ENCODE results near the gene TMEM35B. TPM values are rescaled to one million over a fixed set of nuclear protein-coding genes. Genes with fewer than 3 reads are reported as not detected.

The TMEM35B gene
- total RNA-seq, 1 experiment from 2014 or later, result 10.9 TPM

DNA sequence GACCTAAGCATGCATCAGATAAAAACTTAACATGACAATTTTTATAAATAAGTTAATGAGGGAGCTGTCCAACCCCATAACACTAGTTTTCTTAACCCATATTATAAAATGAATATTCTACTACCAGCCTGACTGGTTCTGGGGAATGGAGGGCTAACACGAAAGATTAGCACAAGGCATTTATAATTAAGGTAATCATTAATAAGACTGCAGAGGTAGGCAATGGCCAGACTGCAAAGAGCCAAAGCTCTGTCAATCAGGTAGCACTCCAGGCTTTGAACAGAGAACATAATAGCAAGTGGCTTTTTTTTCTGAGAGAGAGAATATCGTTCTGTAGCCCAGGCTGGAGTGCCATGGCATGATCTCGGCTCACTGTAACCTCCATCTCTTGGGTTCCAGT is 20.6 kb upstream of the TMEM35B start:
- no peaks in the 10 kb centered on the region for H3F3A ChIP-seq (ENCODE audit: low read length, unreplicated experiment)
- H3K9ac ChIP-seq (ENCODE audit: low read length), result no peak overlapping the region
- H3K36me3 ChIP-seq (ENCODE audit: low read depth, low read length), result peaks cover 17% of the 10 kb centered on the region
- H3K4me3 ChIP-seq (ENCODE audit: low read length), result no peak overlapping the region
- no peaks in the 10 kb centered on the region for H3K9me3 ChIP-seq (ENCODE audit: low read length)
- H3K27ac ChIP-seq (ENCODE audit: low read length), result no peak overlapping the region
- no peaks in the 10 kb centered on the region for H3K79me2 ChIP-seq (ENCODE audit: low read length)
- POLR2A ChIA-PET (ENCODE audit: unreplicated experiment), result no interaction called here
- no peaks in the 10 kb centered on the region for H3K27me3 ChIP-seq (ENCODE audit: low read length)
- no peak for TF ChIP-seq EZH2phosphoT487 (IDR thresholded peaks at IDR 0.05; ENCODE audit: borderline replicate concordance, low read length)
- no peak for TF ChIP-seq CTCF (conservative IDR thresholded peaks at IDR 0.05; ENCODE audit: low read depth, low read length)
- TF ChIP-seq EZH2 (IDR thresholded peaks at IDR 0.05; ENCODE audit: low read length, unreplicated experiment), result no peak
- H3K4me2 ChIP-seq (ENCODE audit: low read length), result no peak overlapping the region
- CTCF ChIA-PET, result no interaction called here
- no peak for DNase-seq
- H3K4me1 ChIP-seq (ENCODE audit: insufficient read depth, low read length), result no peaks in the 10 kb centered on the region
- BruUV-seq (replicated peaks), result no TSS peak
- intact Hi-C loops (cut with micrococcal nuclease), result no loop called here
- ATAC-seq, result no peak
- no peaks in the 10 kb centered on the region for H3K9me2 ChIP-seq (replicated peaks; ENCODE audit: low read length)
- H4K20me1 ChIP-seq (ENCODE audit: low read length), result no peaks in the 10 kb centered on the region
- no peak overlapping the region for H2AFZ ChIP-seq (ENCODE audit: low read length)

GRCh38 chr1:35001743-35002142 is 16.6 kb upstream of the TMEM35B start:
- TF ChIP-seq EZH2 (IDR thresholded peaks at IDR 0.05; ENCODE audit: low read length, unreplicated experiment), result no peak
- TF ChIP-seq EZH2phosphoT487 (IDR thresholded peaks at IDR 0.05; ENCODE audit: borderline replicate concordance, low read length), result no peak
- no peak for TF ChIP-seq CTCF (conservative IDR thresholded peaks at IDR 0.05; ENCODE audit: low read depth, low read length)
- CTCF ChIA-PET, result interaction anchor here (0.6 kb wide), 1 partner anchor 233 kb away, joined by 3 read pairs; no protein-coding TSS in a partner anchor
- H3K9me2 ChIP-seq (replicated peaks; ENCODE audit: low read length), result no peaks in the 10 kb centered on the region
- H3K4me1 ChIP-seq (ENCODE audit: insufficient read depth, low read length), result no peaks in the 10 kb centered on the region
- H3K27me3 ChIP-seq (ENCODE audit: low read length), result no peaks in the 10 kb centered on the region
- H3K36me3 ChIP-seq (ENCODE audit: low read depth, low read length), result peaks cover 9% of the 10 kb centered on the region; the same call in 1 of the 2 replicates
- intact Hi-C loops (cut with micrococcal nuclease), result no loop called here
- ATAC-seq (no peak), DNase-seq (no peak)
- no peaks in the 10 kb centered on the region for H3K79me2 ChIP-seq (ENCODE audit: low read length)
- H4K20me1 ChIP-seq (ENCODE audit: low read length), result no peaks in the 10 kb centered on the region
- H3K27ac ChIP-seq (ENCODE audit: low read length), result no peak overlapping the region
- H3K4me3 ChIP-seq (ENCODE audit: low read length), result no peak overlapping the region
- no peak overlapping the region for H2AFZ ChIP-seq (ENCODE audit: low read length)
- H3K4me2 ChIP-seq (ENCODE audit: low read length), result no peak overlapping the region
- H3K9ac ChIP-seq (ENCODE audit: low read length), result no peak overlapping the region
- H3F3A ChIP-seq (ENCODE audit: low read length, unreplicated experiment), result no peaks in the 10 kb centered on the region
- POLR2A ChIA-PET (ENCODE audit: unreplicated experiment), result no interaction called here
- no TSS peak for BruUV-seq (replicated peaks)
- H3K9me3 ChIP-seq (ENCODE audit: low read length), result no peaks in the 10 kb centered on the region

DNA sequence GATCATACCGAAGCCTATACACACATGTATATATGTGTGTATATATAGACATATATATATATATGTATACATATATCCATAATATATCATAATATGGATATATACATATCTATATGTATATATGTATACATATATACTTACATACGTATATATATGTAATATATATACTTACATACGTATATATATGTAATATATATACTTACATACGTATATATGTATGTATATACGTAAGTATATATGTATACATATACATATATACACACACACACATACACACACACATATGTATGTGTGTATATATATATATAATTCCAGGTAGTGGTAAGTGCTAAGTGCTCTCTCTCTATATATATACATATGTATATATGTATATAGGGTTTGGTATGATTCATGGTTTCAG is 9.7 kb upstream of the TMEM35B start:
- no peaks in the 10 kb centered on the region for H3K79me2 ChIP-seq (ENCODE audit: low read length)
- no peaks in the 10 kb centered on the region for H4K20me1 ChIP-seq (ENCODE audit: low read length)
- ChIA-PET POLR2A (ENCODE audit: unreplicated experiment) (no interaction called here), CTCF (no interaction called here)
- intact Hi-C loops (cut with micrococcal nuclease), result no loop called here
- no peaks in the 10 kb centered on the region for H3K27me3 ChIP-seq (ENCODE audit: low read length)
- no peak overlapping the region for H3K4me2 ChIP-seq (ENCODE audit: low read length)
- no peak overlapping the region for H3K9ac ChIP-seq (ENCODE audit: low read length)
- no peaks in the 10 kb centered on the region for H3K9me3 ChIP-seq (ENCODE audit: low read length)
- TF ChIP-seq EZH2phosphoT487 (IDR thresholded peaks at IDR 0.05; ENCODE audit: borderline replicate concordance, low read length) (no peak), CTCF (conservative IDR thresholded peaks at IDR 0.05; ENCODE audit: low read depth, low read length) (no peak), EZH2 (IDR thresholded peaks at IDR 0.05; ENCODE audit: low read length, unreplicated experiment) (no peak)
- no peak overlapping the region for H3K27ac ChIP-seq (ENCODE audit: low read length)
- DNase-seq (no peak), ATAC-seq (no peak)
- no TSS peak for BruUV-seq (replicated peaks)
- H3K36me3 ChIP-seq (ENCODE audit: low read depth, low read length), result no peaks in the 10 kb centered on the region
- no peaks in the 10 kb centered on the region for H3K4me1 ChIP-seq (ENCODE audit: insufficient read depth, low read length)
- no peaks in the 10 kb centered on the region for H3K9me2 ChIP-seq (replicated peaks; ENCODE audit: low read length)
- H3K4me3 ChIP-seq (ENCODE audit: low read length), result no peak overlapping the region
- no peaks in the 10 kb centered on the region for H3F3A ChIP-seq (ENCODE audit: low read length, unreplicated experiment)
- no peak overlapping the region for H2AFZ ChIP-seq (ENCODE audit: low read length)

Data from PC-3 (cell line).